Adrenal gland (tissue), 12 donors: ENCODE measurements around the gene CDH3. TPM values are rescaled to one million over a fixed set of nuclear protein-coding genes. Genes with fewer than 3 reads are reported as not detected.
"Not testable (repeated sequence)": the region's sequence is repeated elsewhere in the genome, so short reads cannot be mapped to it uniquely, and the experiment has no call there.

Experiments used
- DNase-seq, 7 donors: peaks; one replicate each; pipeline ENCODE4 v3.0.0-alpha.2; 2019 to 2020
- H3K27ac ChIP-seq, 5 donors: fragments of 200-600 bp; sonication (generic) in 4 of 5; 1 replicate in 3 of 5; 2 replicates in 2 of 5; pipeline versions ENCODE4 v1.5.1 to v1.8.0; 2016 to 2020; ENCODE audit warnings: mild to moderate bottlenecking in 1 of 5
- H3K27me3 ChIP-seq: fragments of 200-600 bp; 2 replicates; pipeline ENCODE4 v1.8.0; 2021
- H3K36me3 ChIP-seq, 2 donors: fragments of 200-600 bp; replicated peaks in 1 of 2; 1 replicate in 1 of 2; 2 replicates in 1 of 2; pipeline versions ENCODE4 v1.5.1 to v1.8.0; 2018 to 2022
- H3K4me1 ChIP-seq, 2 donors: fragments of 200-600 bp; replicated peaks in 1 of 2; 1 replicate in 1 of 2; 2 replicates in 1 of 2; pipeline versions ENCODE4 v1.5.1 to v1.8.0; 2018 to 2021
- H3K4me3 ChIP-seq, 4 donors: fragments of 200-600 bp; sonication (generic) in 3 of 4; one replicate each; pipeline ENCODE4 v1.5.1; 2016 to 2018
- H3K9me3 ChIP-seq, 3 donors: fragments of 200-600 bp; sonication (generic) in 1 of 3; replicated peaks in 1 of 3; 1 replicate in 2 of 3; 2 replicates in 1 of 3; pipeline versions ENCODE4 v1.5.1 to v1.8.0; 2016 to 2021
- POLR2A ChIP-seq, 2 donors: fragments of 450-650 bp; IDR thresholded peaks; one replicate each; pipeline ENCODE4 v1.6.1; 2017; ENCODE audit warnings: antibody characterized with exemption in 2 of 2, mild to moderate bottlenecking in 2 of 2, moderate library complexity in 1 of 2
- WGBS, 4 donors: extraction: QIAGEN DNeasy Blood & Tissue Kit in 2 of 4; methylation state at CpG; one replicate each; pipeline versions ENCODE4 v1.1.5 to v1.1.7; 2013 to 2017; 5-methylcytosine and 5-hydroxymethylcytosine counted together
- intact Hi-C, 2 donors: fragments of 100-400 bp; cut with DNase I; formaldehyde crosslinking; loops; one replicate each; pipeline versions ENCODE4 v1.14.1 to v1.15.0; 2022 to 2023
- polyA plus RNA-seq, 3 donors: library from polyadenylated mRNA; stranded (reverse); fragments of 200-250 nt in 2 of 3; fragments of 350-450 nt in 1 of 3; fragmentation: Illumina TruSeq in 1 of 3; extraction: RNeasy Lipid Tissue Mini Kit (QIAGEN cat#74804) in 1 of 3; gene quantifications; one replicate each; pipeline ENCODE4 v1.2.3, GENCODE V29; 2013 to 2014
- total RNA-seq, 9 donors: library from RNA; depleted of rRNA in 4 of 9; stranded (reverse); fragments of >200 nt in 4 of 9; fragments of 120-200 nt in 1 of 9; fragmentation: NEBNext Ultra II Directional in 1 of 9; extraction: Animal tissue kit (Norgen Biotek cat#: 25700) in 1 of 9; gene quantifications; one replicate each; pipeline versions ENCODE4 v1.1.0 to v1.2.4, GENCODE V29; 2013 to 2023
- TF ChIP-seq, protein P1 (sequence below), 6 experiments: fragments of 450-650 bp in 4 of 6; fragments of 200-600 bp in 2 of 6; sonication (generic) in 1 of 6; IDR thresholded peaks; 1 replicate in 5 of 6; 2 replicates in 1 of 6; pipeline versions ENCODE4 v1.5.1 to v1.8.0; 2016 to 2021; ENCODE audit warnings: antibody characterized with exemption in 6 of 6, mild to moderate bottlenecking in 2 of 6, moderate library complexity in 1 of 6
- donor health status: healthy with polysubstance abuse.
- donor health status: Bipolar disorder and iron deficiency.
- donor health status: DM: yes; HTN: yes; CAD: no.
- donor health status: DM: no; HTN: no; CAD: no.
- donor health status: DM: no; HTN: no; CAD: no.
- donor health status: DM: yes; HTN: yes; CAD: no.

The CDH3 gene
- total and polyA plus RNA-seq, 12 donors = 0.16 to 3.3 (median 1.0) TPM; not detected in 1

DNA sequence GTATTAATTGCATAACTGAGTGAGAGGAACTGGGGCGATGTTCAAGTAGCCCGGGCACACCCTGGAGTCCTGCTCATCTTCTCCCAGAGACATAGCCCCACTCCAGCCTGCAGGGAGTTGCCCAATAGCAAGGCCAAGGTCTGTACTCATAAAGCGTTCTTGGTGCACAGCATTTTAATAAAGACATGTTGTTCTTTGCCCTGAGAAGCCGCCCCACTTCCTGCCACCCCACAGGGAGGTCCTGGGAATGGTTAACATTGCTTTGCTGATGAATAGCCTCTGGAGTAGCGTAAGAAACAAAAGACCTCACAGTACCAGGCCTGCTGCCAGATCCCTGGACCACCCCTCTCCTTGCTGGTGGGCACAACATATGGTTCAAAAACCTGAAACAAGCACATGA, 70.4 kb downstream of the CDH3 start:
- intact Hi-C loops = no loop called here
- WGBS, 4 donors = 58 to 65% (median 62%) methylated on average over 4 to 5 of the region's 5 CpGs
- Histone ChIP-seq H3K9me3 (no peaks in the 10 kb centered on the region), H3K27me3 (no peaks in the 10 kb centered on the region), H3K27ac (no peak overlapping the region), H3K4me3 (no peak overlapping the region), H3K4me1 (no peaks in the 10 kb centered on the region), H3K36me3 (no peaks in the 10 kb centered on the region)
- TF ChIP-seq, protein P1, sequence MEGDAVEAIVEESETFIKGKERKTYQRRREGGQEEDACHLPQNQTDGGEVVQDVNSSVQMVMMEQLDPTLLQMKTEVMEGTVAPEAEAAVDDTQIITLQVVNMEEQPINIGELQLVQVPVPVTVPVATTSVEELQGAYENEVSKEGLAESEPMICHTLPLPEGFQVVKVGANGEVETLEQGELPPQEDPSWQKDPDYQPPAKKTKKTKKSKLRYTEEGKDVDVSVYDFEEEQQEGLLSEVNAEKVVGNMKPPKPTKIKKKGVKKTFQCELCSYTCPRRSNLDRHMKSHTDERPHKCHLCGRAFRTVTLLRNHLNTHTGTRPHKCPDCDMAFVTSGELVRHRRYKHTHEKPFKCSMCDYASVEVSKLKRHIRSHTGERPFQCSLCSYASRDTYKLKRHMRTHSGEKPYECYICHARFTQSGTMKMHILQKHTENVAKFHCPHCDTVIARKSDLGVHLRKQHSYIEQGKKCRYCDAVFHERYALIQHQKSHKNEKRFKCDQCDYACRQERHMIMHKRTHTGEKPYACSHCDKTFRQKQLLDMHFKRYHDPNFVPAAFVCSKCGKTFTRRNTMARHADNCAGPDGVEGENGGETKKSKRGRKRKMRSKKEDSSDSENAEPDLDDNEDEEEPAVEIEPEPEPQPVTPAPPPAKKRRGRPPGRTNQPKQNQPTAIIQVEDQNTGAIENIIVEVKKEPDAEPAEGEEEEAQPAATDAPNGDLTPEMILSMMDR (IDR thresholded peaks at IDR 0.05) = no peak
- no peak for TF ChIP-seq POLR2A (IDR thresholded peaks at IDR 0.05)
- no peak for DNase-seq

DNA sequence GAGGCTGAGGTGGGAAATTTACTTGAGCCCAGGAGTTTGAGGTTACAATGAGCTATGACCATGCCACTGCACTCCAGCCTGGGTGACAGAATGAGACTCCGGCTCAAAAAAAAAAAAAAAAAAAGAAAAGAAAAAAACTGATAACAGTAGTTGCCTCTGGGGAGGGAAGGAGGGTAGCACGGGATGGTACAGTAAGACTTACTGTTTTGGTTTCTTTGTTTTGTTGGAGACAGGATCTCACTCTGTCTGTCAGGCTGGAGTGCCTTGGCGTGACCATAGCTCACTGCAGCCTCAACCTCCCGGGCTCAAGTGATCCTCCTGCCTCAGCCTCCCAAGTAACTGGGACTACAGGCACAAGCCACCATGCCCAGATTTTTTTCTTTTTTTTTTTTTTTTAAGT, 71.4 kb downstream of the CDH3 start:
- WGBS, 4 donors = 78 to 92% (median 81%) methylated on average over 4 of the region's 4 CpGs
- H3K27ac ChIP-seq, H3K27me3 ChIP-seq, H3K4me1 ChIP-seq, intact Hi-C loops, H3K4me3 ChIP-seq, H3K9me3 ChIP-seq, DNase-seq, H3K36me3 ChIP-seq: not testable (repeated sequence)

DNA sequence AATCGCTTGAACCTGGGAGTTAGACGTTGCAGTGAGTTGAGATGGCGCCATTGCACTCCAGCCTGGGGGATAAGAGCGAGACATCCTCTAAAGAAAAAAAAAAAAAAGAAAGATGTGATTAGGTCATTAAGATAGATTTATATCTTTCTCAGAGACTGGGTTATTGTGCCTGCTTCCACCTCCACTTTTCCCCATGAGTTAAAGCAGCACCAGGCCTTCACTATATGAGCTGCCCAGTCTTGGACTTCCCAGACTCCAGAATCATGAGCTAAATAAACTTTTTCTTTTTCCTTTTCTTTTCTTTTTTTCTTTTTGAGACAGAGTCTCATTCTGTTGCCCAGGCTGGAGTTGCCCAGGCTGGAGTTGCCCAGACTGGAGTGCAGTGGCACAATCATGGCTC, 72.6 kb downstream of the CDH3 start:
- no peaks in the 10 kb centered on the region for H3K9me3 ChIP-seq
- H3K36me3 ChIP-seq = no peaks in the 10 kb centered on the region
- TF ChIP-seq, protein P1 (IDR thresholded peaks at IDR 0.05) = no peak
- no peak for TF ChIP-seq POLR2A (IDR thresholded peaks at IDR 0.05)
- intact Hi-C loops = no loop called here
- 90 to 100% (median 94%) methylated on average over 4 of the region's 4 CpGs for WGBS, 4 donors
- no peak overlapping the region for H3K27ac ChIP-seq
- no peaks in the 10 kb centered on the region for H3K4me1 ChIP-seq
- H3K27me3 ChIP-seq = no peaks in the 10 kb centered on the region
- no peak overlapping the region for H3K4me3 ChIP-seq
- DNase-seq = no peak

DNA sequence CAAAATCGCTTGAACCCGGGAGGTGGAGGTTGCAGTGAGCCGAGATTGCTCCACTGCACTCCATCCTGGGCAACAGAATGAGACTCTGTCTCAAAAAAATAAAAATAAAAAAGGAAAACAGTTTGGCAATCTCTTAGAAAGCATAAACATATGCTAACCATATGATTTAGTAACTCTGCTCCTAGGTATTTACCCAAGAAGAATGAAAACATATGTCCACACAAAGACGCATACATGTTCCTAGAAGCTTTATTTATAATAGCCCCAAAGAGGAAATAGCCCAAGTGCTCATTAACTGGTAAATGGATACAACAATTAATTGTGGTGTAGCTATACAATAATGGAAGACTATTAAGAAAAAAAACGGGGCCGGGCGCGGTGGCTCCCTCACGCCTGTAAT, 73.5 kb downstream of the CDH3 start:
- H3K27ac ChIP-seq = no peak overlapping the region
- intact Hi-C loops = no loop called here
- no peak overlapping the region for H3K4me3 ChIP-seq
- no peaks in the 10 kb centered on the region for H3K27me3 ChIP-seq
- H3K4me1 ChIP-seq = no peaks in the 10 kb centered on the region
- no peaks in the 10 kb centered on the region for H3K36me3 ChIP-seq
- no peak for DNase-seq
- 89 to 90% (median 89%) methylated on average over 9 of the region's 9 CpGs for WGBS, 4 donors
- no peaks in the 10 kb centered on the region for H3K9me3 ChIP-seq
- TF ChIP-seq, protein P1 (IDR thresholded peaks at IDR 0.05) = no peak
- no peak for TF ChIP-seq POLR2A (IDR thresholded peaks at IDR 0.05)

DNA sequence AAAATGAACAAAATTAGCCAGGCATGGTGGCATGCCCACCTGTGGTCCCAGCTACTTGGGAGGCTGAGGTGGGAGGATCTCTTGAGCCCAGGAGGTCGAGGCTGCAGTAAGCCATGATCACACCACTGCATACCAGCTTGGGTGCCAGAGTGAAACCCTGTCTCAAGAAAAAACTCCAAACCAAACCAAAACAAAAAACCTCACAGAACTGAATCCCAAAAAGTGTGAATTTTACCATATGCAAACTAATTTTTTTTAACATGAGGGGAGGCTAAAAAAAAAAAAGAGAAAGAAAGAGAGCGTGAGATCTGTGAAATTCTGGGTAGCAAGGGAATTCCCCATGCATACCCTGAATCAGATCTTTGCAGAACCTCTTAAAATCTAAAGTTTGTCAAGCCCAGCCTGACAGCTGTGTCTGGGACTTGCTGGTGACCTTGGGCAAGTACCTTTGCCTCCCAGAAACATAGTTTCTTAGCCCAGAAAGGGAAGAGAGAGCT, 74.9 kb downstream of the CDH3 start:
- H3K9me3 ChIP-seq = no peaks in the 10 kb centered on the region
- no peak overlapping the region for H3K4me3 ChIP-seq
- H3K27me3 ChIP-seq = no peaks in the 10 kb centered on the region
- intact Hi-C loops = no loop called here
- TF ChIP-seq POLR2A (IDR thresholded peaks at IDR 0.05) = no peak
- TF ChIP-seq, protein P1 (IDR thresholded peaks at IDR 0.05) = no peak
- 77 to 88% (median 83%) methylated on average over 2 of the region's 2 CpGs for WGBS, 4 donors
- H3K4me1 ChIP-seq = no peaks in the 10 kb centered on the region
- DNase-seq = no peak
- H3K27ac ChIP-seq = no peak overlapping the region
- no peaks in the 10 kb centered on the region for H3K36me3 ChIP-seq
